Adipocyte (in vitro differentiated cells): ENCODE results near the gene PRKCH.

Experiments used
- DNase-seq: peaks from one replicate; pipeline ENCODE4 v3.0.0-alpha.2; 2015; ENCODE audit warnings: low read depth
- H3K27me3 ChIP-seq: replicated peaks from 2 replicates; pipeline ENCODE4 v1.7.0; 2013; ENCODE audit warnings: mild to moderate bottlenecking, low read length, moderate library complexity; ENCODE audit not compliant: control insufficient read depth, insufficient read depth
- H3K36me3 ChIP-seq: 2 replicates; pipeline ENCODE4 v1.7.0; 2013; ENCODE audit warnings: low read length, mild to moderate bottlenecking, moderate library complexity; ENCODE audit not compliant: control insufficient read depth, insufficient read depth, severe bottlenecking
- H3K4me1 ChIP-seq: 2 replicates; pipeline ENCODE4 v1.7.0; 2013; ENCODE audit warnings: mild to moderate bottlenecking, low read length, moderate library complexity; ENCODE audit not compliant: control insufficient read depth, insufficient read depth
- H3K4me3 ChIP-seq: 2 replicates; pipeline ENCODE4 v1.7.0; 2013; ENCODE audit warnings: mild to moderate bottlenecking, low read length, moderate library complexity
- H3K9ac ChIP-seq: 2 replicates; pipeline ENCODE4 v1.7.0; 2013; ENCODE audit warnings: mild to moderate bottlenecking, low read length, moderate library complexity
- H3K9me3 ChIP-seq: 2 replicates; pipeline ENCODE4 v1.7.0; 2013; ENCODE audit warnings: mild to moderate bottlenecking, low read length, moderate library complexity; ENCODE audit not compliant: control insufficient read depth

PRKCH gene

GRCh38 chr14:61581340-61581739, 260.0 kb downstream of the PRKCH start:
- H3K9me3 ChIP-seq: no peaks in the 10 kb centered on the region
- no peaks in the 10 kb centered on the region for H3K36me3 ChIP-seq
- H3K4me1 ChIP-seq: peaks cover 57% of the 10 kb centered on the region
- no peak overlapping the region for H3K4me3 ChIP-seq
- H3K9ac ChIP-seq: peak overlapping the region; percentile 30
- no peak for DNase-seq
- H3K27me3 ChIP-seq: no peaks in the 10 kb centered on the region

- H3K9ac ChIP-seq: peak overlapping the region; percentile 76
- H3K36me3 ChIP-seq: no peaks in the 10 kb centered on the region
- peak overlapping the region; percentile 43 for H3K4me3 ChIP-seq
- DNase-seq: no peak
- H3K27me3 ChIP-seq: no peaks in the 10 kb centered on the region
- no peaks in the 10 kb centered on the region for H3K9me3 ChIP-seq
- peaks cover 63% of the 10 kb centered on the region for H3K4me1 ChIP-seq
Measured at GRCh38 chr14:61581955-61582615, 260.7 kb downstream of the PRKCH start.

- peak overlapping the region; percentile 76 for H3K9ac ChIP-seq
- H3K4me3 ChIP-seq: peak overlapping the region; percentile 43
- no peaks in the 10 kb centered on the region for H3K27me3 ChIP-seq
- no peaks in the 10 kb centered on the region for H3K9me3 ChIP-seq
- peaks cover 65% of the 10 kb centered on the region for H3K4me1 ChIP-seq
- no peak for DNase-seq
- H3K36me3 ChIP-seq: no peaks in the 10 kb centered on the region
Measured at GRCh38 chr14:61582815-61583214, 261.4 kb downstream of the PRKCH start.

- peak; percentile 60 for DNase-seq
- no peaks in the 10 kb centered on the region for H3K9me3 ChIP-seq
- no peaks in the 10 kb centered on the region for H3K27me3 ChIP-seq
- H3K4me3 ChIP-seq: no peak overlapping the region
- peak overlapping the region; percentile 69 for H3K9ac ChIP-seq
- no peaks in the 10 kb centered on the region for H3K36me3 ChIP-seq
- H3K4me1 ChIP-seq: peaks cover 75% of the 10 kb centered on the region
Measured at GRCh38 chr14:61584331-61584741, 263.0 kb downstream of the PRKCH start.

- peak; percentile 79 for DNase-seq
- peak overlapping the region; percentile 26 for H3K4me3 ChIP-seq
- no peaks in the 10 kb centered on the region for H3K36me3 ChIP-seq
- peak overlapping the region; percentile 69 for H3K9ac ChIP-seq
- H3K9me3 ChIP-seq: no peaks in the 10 kb centered on the region
- H3K27me3 ChIP-seq: no peaks in the 10 kb centered on the region
- H3K4me1 ChIP-seq: peaks cover 74% of the 10 kb centered on the region
Measured at GRCh38 chr14:61585598-61586543, 264.5 kb downstream of the PRKCH start.

- Histone ChIP-seq H3K4me3 (no peak overlapping the region), H3K27me3 (no peaks in the 10 kb centered on the region), H3K9me3 (no peaks in the 10 kb centered on the region), H3K9ac (peak overlapping the region; percentile 69), H3K4me1 (peaks cover 67% of the 10 kb centered on the region), H3K36me3 (no peaks in the 10 kb centered on the region)
- peak; percentile 73 for DNase-seq
Measured at GRCh38 chr14:61586544-61587055, 265.2 kb downstream of the PRKCH start.

GRCh38 chr14:61587081-61587713, 265.8 kb downstream of the PRKCH start:
- DNase-seq: no peak
- Histone ChIP-seq H3K27me3 (no peaks in the 10 kb centered on the region), H3K9ac (peak overlapping the region; percentile 4), H3K4me1 (peaks cover 62% of the 10 kb centered on the region), H3K4me3 (no peak overlapping the region), H3K36me3 (no peaks in the 10 kb centered on the region), H3K9me3 (no peaks in the 10 kb centered on the region)

- Histone ChIP-seq H3K27me3 (no peaks in the 10 kb centered on the region), H3K4me1 (peaks cover 51% of the 10 kb centered on the region), H3K4me3 (no peak overlapping the region), H3K36me3 (no peaks in the 10 kb centered on the region), H3K9ac (peak overlapping the region; percentile 48), H3K9me3 (no peaks in the 10 kb centered on the region)
- DNase-seq: peak; percentile 77
Measured at GRCh38 chr14:61588419-61588901, 267.1 kb downstream of the PRKCH start.

- Histone ChIP-seq H3K4me1 (peaks cover 46% of the 10 kb centered on the region), H3K27me3 (no peaks in the 10 kb centered on the region), H3K9ac (no peak overlapping the region), H3K9me3 (no peaks in the 10 kb centered on the region), H3K4me3 (no peak overlapping the region), H3K36me3 (no peaks in the 10 kb centered on the region)
- DNase-seq: no peak
Measured at GRCh38 chr14:61589691-61590581, 268.6 kb downstream of the PRKCH start.

GRCh38 chr14:61591862-61592261, 270.5 kb downstream of the PRKCH start:
- H3K9me3 ChIP-seq: no peaks in the 10 kb centered on the region
- H3K27me3 ChIP-seq: no peaks in the 10 kb centered on the region
- DNase-seq: no peak
- H3K4me3 ChIP-seq: no peak overlapping the region
- H3K36me3 ChIP-seq: no peaks in the 10 kb centered on the region
- peaks cover 46% of the 10 kb centered on the region for H3K4me1 ChIP-seq
- H3K9ac ChIP-seq: no peak overlapping the region
